HepG2 (cell line): Measurements from ENCODE around the gene STX5. TPM values are rescaled to one million over a fixed set of nuclear protein-coding genes. Genes with fewer than 3 reads are reported as not detected.

Experiments
- AKAP8 ChIP-seq: sonication (generic); formaldehyde crosslinking; IDR thresholded peaks from 2 replicates; pipeline ENCODE4 v1.5.1; 2020; ENCODE audit warnings: mild to moderate bottlenecking, missing genetic modification reagents
- CEBPB ChIP-seq: IDR thresholded peaks from 2 replicates; pipeline ENCODE4 v1.6.1; 2011; ENCODE audit warnings: low read depth, low read length, improper control_type of control experiment, borderline replicate concordance
- KDM4B ChIP-seq: sonication (generic); formaldehyde crosslinking; IDR thresholded peaks from 2 replicates; pipeline ENCODE4 v1.4.0; 2020; ENCODE audit warnings: missing genetic modification reagents
- KLF15 ChIP-seq: sonication (generic); formaldehyde crosslinking; IDR thresholded peaks from 2 replicates; pipeline ENCODE4 v1.8.1; 2023; ENCODE audit warnings: borderline replicate concordance, mild to moderate bottlenecking, inconsistent platforms, missing genetic modification reagents, mixed read lengths
- MAFF ChIP-seq: IDR thresholded peaks from 2 replicates; pipeline ENCODE4 v1.6.1; 2011; ENCODE audit warnings: low read depth, low read length, improper control_type of control experiment
- PBX2 ChIP-seq: IDR thresholded peaks from 2 replicates; pipeline ENCODE4 v1.6.1; 2016; ENCODE audit warnings: control low read depth
- TBP ChIP-seq: sonication (generic); formaldehyde crosslinking; IDR thresholded peaks from 2 replicates; pipeline ENCODE4 v1.5.0; 2020; ENCODE audit warnings: missing genetic modification reagents
- ZFP1 ChIP-seq: IDR thresholded peaks from 2 replicates; pipeline ENCODE4 v1.6.1; 2016
- ZHX2 ChIP-seq, 2 experiments: sonication (generic) in 1 of 2; formaldehyde crosslinking in 1 of 2; IDR thresholded peaks; 2 replicates each; pipeline versions ENCODE4 v1.6.1 to v1.9.0; 2014 to 2022; ENCODE audit warnings: antibody characterized with exemption in 1 of 2, borderline replicate concordance in 1 of 2, inconsistent platforms in 1 of 2, low read depth in 1 of 2, missing genetic modification reagents in 1 of 2
- ZNF274 ChIP-seq: sonication (generic); formaldehyde crosslinking; IDR thresholded peaks from 2 replicates; pipeline ENCODE4 v1.5.1; 2020; ENCODE audit warnings: mild to moderate bottlenecking, missing genetic modification reagents
- ZNF275 ChIP-seq: sonication (generic); formaldehyde crosslinking; IDR thresholded peaks from 2 replicates; pipeline ENCODE4 v1.8.0; 2022; ENCODE audit warnings: missing genetic modification reagents, mild to moderate bottlenecking, inconsistent platforms, borderline replicate concordance
- ZNF3 ChIP-seq: IDR thresholded peaks from 2 replicates; pipeline ENCODE4 v1.7.0; 2017; ENCODE audit warnings: inconsistent platforms
- ZNF317 ChIP-seq: sonication (generic); formaldehyde crosslinking; IDR thresholded peaks from 2 replicates; pipeline ENCODE4 v1.5.0; 2020; ENCODE audit warnings: mild to moderate bottlenecking, missing genetic modification reagents
- ZNF607 ChIP-seq: sonication (generic); formaldehyde crosslinking; IDR thresholded peaks from 2 replicates; pipeline ENCODE4 v1.5.1; 2020; ENCODE audit warnings: missing genetic modification reagents, mild to moderate bottlenecking, borderline replicate concordance
- ZNF672 ChIP-seq: sonication (generic); formaldehyde crosslinking; IDR thresholded peaks from 2 replicates; pipeline ENCODE4 v1.8.1; 2022; ENCODE audit warnings: missing genetic modification reagents
- ZNF761 ChIP-seq: sonication (generic); formaldehyde crosslinking; conservative IDR thresholded peaks from 2 replicates; pipeline ENCODE4 v1.4.0; 2020; ENCODE audit warnings: mild to moderate bottlenecking, missing genetic modification reagents
- ZNF770 ChIP-seq: sonication (generic); formaldehyde crosslinking; IDR thresholded peaks from 2 replicates; pipeline ENCODE4 v1.5.0; 2020; ENCODE audit warnings: mild to moderate bottlenecking, missing genetic modification reagents
- ZUFSP ChIP-seq: sonication (generic); formaldehyde crosslinking; IDR thresholded peaks from 2 replicates; pipeline ENCODE4 v1.9.0; 2021; ENCODE audit warnings: missing genetic modification reagents, mild to moderate bottlenecking, borderline replicate concordance
- polyA plus RNA-seq, 8 experiments: library from polyadenylated mRNA; depleted of rRNA in 3 of 8; stranded (reverse) in 7 of 8; unstranded in 1 of 8; fragments of >200 nt; fragmentation: Illumina TruSeq in 4 of 8; extraction: Trizol in 4 of 8; gene quantifications; 2 replicates each; pipeline versions ENCODE4 v1.2.1 to v1.2.3, GENCODE V29; 2011 to 2016; ENCODE audit warnings: low read depth in 4 of 8, missing spikeins in 1 of 8, mixed read lengths in 1 of 8; ENCODE audit not compliant: insufficient read depth in 1 of 8
- total RNA-seq, 5 experiments: library from RNA; depleted of rRNA; stranded (reverse); fragments of >200 nt; fragmentation: Illumina TruSeq; extraction: Trizol; gene quantifications; 2 replicates each; pipeline ENCODE4 v1.2.3, GENCODE V29; 2016; ENCODE audit warnings: low read depth in 1 of 5

STX5 gene
- total and polyA plus RNA-seq, 2 of the 13 experiments (the other 11 are each of a cell fraction or from before 2014, with no cell fraction given), result 26.9 to 30.0 TPM

DNA sequence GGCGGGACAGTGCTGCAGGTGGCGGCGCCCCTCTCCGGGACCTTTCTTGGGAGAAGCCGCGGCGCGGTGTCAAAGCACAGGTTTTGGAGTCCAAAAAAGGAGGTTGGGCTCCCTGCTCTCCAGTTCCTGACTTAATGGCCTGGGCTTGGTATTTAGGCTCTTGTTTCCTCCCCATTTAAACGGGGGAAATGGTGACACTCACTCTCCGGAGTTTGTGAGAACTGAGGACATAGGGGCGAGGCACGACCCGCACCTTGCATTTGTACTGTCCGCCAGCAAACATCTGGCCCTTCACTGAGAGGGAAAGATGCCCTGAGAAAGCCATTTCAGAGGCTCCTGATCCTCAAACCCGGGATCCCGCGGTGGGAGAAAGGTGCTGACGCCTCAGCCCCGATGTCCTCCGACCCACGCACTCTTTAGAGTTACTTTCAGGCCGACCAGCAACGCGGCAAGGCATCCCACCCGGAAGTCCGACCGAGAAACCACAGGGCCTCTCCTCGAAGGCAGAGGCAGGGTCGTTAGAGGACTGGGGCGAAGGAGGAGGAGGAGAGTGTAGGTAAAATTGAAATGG lies 10.4 kb upstream of the STX5 start (continued):
- TF ChIP-seq ZNF317 (no peak), ZNF274 (CRISPR knock-in tag) (0 out of 2 replicates have a peak, but pooled peaks have one; percentile 40), KDM4B (CRISPR knock-in tag) (no peak; the same call in 1 of the 2 replicates), ZUFSP (0 out of 2 replicates have a peak, but pooled peaks have one; percentile 58), ZNF761 (CRISPR knock-in tag) (no peak; the same call in 1 of the 2 replicates), ZNF3 (CRISPR knock-in tag) (no peak), ZHX2 (IDR thresholded peaks at IDR 0.05; ENCODE audit: low read depth) (no peak), ZHX2 (CRISPR knock-in tag; IDR thresholded peaks at IDR 0.05; ENCODE audit: borderline replicate concordance) (no peak), ZNF770 (CRISPR knock-in tag) (peak; percentile 71), ZNF275 (CRISPR knock-in tag) (no peak), TBP (no peak), PBX2 (CRISPR knock-in tag) (no peak), AKAP8 (CRISPR knock-in tag) (no peak), KLF15 (CRISPR knock-in tag) (no peak), CEBPB (no peak), ZNF672 (CRISPR knock-in tag) (no peak), ZFP1 (CRISPR knock-in tag) (no peak), ZNF607 (CRISPR knock-in tag) (0 out of 2 replicates have a peak, but pooled peaks have one; percentile 38), MAFF (no peak)
